SW 1271 (cell line): ENCODE results near the gene UBE2S.

Experiments used
- DNase-seq, 2 experiments: peaks; one replicate each; lab custom pipeline; 2025; lab: John Stamatoyannopoulos, UW

The UBE2S gene

DNA sequence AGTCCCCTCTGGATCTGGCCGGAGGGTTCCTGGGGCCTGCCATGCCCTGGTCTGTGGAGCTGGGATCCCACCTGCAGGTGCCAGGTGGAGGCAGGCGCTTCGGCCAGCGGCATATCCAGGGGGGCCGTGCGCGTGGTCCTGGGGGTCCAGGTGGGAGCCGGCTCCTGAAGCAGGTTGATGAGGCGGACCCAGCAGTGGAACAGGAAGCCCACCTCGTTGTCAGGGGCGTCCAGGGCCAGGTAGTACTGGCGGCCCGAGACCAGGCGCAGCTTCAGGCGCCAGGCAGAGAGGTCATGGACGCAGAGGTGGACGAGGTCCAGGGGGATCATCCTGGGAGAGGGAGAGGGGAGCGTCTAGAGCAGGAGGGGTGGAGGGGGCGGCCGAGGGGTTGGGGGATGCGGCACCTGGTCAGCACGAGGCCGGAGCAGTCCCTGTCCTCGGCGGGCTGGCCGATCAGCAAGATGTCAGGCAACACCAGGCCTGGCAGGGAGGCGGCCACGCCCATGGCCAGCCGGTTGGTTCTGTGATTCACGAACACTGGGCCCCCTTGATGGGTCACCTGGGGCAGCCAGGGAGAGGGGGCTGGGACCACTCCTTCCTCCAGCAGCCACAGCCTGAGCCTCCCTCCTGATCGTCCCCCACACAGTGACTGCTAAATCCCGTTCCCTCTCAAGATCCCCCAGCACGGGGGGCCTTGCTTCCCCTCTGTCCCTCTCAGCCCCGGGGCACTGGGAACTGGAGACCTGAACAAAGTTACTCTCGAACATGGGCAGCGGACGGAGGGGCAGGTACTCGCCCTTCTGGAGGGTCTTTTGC lies 45.2 kb downstream of the UBE2S start:
- no peak for DNase-seq

DNA sequence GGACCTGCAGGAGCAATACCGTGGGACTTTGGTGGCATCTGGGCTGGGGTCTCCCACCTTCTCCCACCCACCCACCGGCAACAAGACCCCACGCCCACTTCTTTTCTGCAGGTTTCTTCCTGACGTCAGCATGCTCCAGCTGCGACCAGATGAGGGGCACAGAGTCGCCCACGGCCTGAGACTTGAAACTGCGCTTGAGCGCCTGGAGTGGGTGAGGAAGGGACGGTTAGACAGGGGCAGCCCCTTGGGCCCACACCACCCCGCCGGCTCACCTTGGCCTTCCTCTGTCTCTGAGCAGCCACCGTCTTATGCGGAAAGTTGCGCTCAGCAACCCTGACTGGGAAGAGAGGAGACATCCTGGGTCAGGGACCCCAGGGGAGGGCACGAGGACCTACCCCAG lies 46.7 kb downstream of the UBE2S start:
- no peak for DNase-seq

DNA sequence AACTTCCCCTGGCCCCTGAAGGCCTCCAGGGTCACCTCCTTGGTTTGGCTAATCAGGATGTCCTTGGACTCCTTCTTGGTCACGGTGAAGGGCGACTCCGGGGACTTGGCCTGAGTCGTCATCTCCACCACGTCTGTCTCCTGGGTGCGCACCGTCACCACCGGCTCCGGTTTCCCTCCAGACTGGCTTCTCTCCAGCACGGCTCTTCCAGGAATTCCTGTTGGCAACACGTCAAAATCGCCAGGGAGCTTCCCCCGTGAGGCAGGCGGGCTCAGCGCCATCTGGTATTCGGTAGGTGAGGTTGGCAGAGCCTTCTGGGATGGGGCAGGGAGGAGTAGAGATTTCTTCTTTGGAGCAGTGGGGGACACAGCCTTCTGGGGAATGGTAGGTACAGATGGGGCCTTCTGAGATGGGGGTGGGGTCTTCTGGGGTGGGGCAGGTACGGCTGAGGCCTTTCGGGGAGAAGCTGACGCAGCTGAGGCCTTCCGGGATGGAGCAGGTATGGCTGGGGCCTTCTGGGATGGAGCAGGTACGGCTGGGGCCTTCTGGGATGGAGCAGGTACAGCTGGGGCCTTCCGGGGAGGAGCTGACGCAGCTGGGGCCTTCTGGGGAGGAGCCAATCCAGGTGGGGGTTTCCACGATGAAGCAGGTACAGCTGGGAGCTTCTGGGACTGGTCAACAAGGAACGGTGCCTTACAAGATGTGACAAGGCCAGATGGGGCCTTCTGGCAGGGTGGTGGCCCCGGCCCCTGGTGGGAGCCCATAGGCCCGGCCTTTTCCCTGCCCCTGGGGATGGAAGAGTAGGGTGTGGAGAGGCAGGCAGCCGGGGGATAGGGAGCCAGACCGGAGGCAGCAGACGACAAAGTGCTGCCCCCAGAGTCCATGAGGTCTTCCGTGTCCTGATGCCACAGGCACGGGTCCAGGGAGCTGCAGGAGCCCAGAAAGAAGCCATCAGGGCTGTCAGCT lies 48.4 kb downstream of the UBE2S start:
- DNase-seq: no peak

DNA sequence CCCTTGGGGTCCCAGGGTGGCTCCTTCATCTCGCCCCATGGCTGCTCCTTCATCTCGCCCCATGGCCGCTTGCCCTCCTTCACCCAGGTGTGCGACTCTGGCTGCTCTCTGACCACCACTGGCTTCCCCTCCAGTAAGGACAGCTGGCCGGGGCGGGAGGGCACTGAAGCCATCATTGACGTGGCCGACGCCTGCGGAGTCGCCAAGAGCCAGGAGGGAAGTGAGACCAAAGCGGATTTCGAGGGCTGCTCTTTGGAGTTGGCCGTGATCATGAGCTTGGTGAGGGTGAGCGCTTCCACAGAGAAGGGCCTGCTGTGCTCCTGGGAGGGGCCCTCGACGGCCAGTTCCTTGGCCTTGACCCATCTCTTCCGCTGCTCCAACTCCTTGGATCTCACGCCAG lies 49.1 kb downstream of the UBE2S start:
- no peak for DNase-seq

DNA sequence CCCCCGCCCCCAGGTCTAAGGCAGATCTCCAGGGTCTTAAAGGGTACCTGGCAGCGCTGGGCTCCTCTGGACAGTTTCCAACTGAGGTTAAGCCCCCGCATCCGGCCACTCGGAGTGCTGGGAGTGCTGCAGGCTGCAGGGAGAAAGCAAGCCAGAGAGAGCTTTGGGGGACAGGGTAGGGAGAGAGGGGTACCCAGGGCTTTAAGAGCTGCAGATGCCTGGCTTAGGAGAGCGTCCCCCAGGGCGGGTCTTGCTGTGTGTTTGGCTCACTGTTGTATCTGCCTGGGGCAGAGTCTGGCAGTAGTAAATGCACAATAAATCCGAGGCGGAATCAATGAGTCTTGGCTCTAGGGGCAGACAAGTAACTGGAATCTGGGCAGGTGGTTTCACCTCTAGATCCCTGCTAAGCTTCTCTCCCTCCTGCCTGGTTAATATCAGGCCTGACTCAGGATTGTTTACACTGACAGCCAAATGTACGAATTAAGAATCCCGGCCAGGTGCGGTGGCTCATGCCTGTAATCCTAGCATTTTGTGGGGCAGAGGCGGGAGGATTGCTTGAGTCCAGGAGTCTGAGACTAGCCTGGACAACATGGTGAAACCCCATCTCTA lies 52.3 kb downstream of the UBE2S start:
- DNase-seq: no peak

DNA sequence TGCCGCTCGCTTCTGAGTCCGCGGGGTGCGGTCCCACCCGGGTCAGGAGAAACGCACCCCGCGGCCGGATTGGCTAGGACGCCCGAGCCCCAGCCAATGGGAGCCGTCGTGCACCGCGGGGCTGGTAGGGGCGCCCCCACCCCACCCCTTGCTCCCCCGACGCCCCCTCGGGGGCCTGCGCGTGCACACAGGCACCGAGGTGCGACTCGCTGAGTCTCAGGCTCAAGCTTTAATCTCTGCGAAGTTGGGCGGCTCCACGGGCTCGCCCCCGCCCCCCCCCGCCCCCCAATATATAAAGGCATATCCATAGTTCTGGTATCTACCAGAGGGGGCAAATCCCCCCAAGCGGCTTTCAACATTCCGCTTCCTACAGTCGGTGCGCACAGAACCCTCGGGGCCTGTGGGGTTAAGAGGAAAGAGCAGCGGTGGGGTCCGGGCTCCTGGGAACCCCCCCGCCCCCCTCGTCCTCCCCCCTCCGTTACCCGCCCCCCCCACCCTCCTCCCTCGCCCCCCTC lies 52.8 kb downstream of the UBE2S start, which contains the start of gene COX6B2:
Gene COX6B2 (minus strand): TSS at position 22 of the 515 bp plus-strand sequence. CDS start 198 bp downstream, outside the sequence.
- DNase-seq: no peak

DNA sequence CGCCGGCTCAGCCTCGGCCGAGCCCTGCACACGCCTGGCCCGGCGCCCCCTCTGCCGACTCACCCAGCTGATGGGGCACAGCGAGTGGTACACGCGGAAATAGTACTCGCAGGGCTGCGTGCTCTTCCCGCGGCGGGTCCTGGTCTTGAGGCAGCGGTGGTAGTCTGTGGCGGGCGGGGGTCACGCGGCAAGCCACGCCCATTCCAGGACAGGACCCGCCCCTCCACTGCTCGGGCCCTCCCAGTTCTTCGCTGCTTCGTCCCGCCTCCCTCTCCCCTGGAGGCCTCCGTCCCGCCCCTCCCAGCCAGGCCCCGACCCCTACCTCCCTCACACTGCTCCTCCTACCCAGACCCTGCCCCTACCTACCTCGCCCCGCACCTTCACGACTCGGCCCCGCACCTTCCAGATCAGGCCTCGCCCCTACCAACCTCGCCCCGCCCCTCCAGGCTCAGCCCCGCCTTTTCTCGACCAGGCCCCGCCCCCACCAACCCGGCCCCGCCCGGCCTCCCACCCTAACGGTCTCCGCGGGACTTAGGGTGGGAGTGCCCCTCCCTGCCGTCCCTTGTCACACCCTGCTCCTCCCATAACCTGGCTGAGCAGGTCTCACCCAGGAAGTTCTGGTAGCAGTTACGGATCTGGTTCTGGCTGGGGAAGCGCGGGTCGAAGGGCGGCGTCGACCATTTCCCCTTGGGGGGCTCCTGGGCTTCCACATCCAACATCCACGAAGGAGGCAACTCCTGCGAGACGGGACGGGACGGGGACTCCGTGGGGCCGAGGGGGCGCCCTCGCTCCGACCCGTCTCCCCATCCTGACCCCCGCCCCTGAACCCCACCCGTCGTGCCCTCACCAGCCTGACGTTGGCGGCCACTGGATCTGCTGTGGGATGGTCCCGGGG lies 53.5 kb downstream of the UBE2S start:
- peak in 1 of 2 experiments; percentile 18 for DNase-seq

DNA sequence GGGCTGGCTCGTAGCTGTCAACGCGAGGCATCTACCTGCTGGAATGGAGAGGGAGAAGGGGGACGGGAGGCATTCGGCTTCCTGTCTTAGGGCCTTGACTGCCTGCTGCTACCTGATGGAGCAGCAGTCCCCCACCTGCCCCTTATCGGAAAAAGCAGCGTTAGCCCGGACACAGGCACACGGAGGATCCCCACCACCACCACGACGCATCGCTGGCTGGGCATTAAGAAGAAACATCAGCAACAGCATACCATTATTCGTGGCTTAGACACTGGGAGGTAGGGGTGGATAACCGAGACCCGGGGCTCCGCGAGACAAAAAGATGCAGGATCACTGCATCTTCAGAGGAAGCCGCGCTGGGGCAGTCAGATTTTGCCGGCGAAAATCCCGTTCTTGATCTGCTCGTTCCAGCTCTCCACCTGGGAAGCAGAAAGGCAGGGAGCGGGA lies 54.2 kb downstream of the UBE2S start:
- DNase-seq: no peak

DNA sequence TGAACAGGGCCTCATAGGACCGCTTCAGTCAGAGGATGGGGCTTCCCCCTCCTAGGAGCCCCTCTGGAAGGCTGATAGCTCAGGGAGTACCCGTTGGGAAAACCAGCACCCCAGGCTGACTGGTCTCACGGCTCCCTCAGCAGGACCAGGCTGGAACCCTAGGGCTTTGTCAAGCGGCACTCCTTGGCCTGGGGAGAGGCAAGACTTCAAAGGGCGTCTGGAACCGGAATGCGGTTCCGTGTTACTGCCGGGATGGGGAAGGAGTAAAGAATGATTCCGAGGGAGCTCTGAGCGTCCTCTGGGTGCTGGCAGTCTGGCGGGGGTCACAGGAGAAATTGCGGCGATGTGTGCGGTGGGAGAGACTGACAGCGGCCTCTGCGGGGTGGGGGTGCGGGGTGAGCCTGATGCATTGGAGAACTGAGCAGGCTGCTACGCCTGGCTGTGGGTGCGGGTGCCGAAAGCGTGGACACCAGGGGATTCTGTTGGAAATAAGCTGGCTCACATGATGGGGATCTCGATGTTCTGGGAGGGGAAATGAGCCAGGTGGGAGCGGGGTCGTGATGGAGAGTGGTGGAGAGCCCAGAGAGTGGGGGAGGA lies 54.9 kb downstream of the UBE2S start:
- no peak for DNase-seq

DNA sequence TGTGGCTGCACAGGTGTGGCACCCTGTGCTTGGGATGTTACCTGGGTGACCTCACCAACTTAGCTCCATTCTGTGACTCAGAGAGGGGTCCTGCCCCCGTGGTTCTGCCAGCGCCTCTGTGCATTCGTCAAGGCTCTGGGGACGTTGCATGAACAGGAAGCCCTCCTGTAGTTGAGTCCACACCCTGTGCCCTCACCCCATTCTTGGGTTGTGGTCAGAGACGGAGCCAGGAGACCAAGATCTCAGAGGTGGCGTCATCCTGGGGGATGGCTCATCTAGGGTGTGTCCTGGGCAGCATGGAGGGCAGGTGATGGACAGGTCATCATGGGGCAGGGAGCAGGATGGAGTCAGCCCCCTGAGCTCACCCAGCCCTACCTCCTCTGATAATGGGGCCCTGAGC lies 55.5 kb downstream of the UBE2S start:
- DNase-seq: no peak

DNA sequence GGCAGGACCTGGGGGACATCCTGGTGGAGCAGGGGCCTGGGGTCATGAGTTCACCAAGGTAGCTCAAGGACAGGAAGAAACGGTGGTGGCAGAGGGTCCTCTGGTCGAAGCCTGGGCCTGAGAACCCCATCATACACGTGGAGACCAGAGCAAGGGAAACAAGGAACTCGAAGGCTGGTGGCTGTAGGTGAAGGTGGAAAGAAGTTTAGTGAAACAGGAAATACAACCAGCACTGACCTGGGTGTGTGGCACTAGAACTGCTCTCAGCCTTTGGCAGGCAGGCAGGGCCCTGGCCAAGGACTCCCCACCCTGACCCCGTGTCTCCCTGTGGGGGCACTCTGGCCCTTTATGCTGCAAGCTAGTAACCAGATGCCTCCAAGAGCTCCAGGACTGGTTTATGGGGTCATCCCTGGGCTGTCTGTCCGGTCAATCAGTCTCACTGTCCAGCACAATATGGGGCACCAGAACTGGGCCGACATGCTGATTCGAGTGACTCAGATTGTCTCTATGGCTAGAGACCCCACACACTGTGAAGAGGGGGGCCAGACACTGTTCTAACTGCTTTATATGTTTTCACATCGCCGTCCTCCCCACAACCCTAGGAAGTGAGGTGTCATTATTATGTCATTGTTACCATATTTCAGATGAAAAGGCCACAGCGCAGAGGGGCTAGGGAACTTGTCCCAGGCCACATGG lies 56.8 kb downstream of the UBE2S start:
- no peak for DNase-seq
